Measurements from ENCODE around the gene CAPN3.

The CAPN3 gene

DNA sequence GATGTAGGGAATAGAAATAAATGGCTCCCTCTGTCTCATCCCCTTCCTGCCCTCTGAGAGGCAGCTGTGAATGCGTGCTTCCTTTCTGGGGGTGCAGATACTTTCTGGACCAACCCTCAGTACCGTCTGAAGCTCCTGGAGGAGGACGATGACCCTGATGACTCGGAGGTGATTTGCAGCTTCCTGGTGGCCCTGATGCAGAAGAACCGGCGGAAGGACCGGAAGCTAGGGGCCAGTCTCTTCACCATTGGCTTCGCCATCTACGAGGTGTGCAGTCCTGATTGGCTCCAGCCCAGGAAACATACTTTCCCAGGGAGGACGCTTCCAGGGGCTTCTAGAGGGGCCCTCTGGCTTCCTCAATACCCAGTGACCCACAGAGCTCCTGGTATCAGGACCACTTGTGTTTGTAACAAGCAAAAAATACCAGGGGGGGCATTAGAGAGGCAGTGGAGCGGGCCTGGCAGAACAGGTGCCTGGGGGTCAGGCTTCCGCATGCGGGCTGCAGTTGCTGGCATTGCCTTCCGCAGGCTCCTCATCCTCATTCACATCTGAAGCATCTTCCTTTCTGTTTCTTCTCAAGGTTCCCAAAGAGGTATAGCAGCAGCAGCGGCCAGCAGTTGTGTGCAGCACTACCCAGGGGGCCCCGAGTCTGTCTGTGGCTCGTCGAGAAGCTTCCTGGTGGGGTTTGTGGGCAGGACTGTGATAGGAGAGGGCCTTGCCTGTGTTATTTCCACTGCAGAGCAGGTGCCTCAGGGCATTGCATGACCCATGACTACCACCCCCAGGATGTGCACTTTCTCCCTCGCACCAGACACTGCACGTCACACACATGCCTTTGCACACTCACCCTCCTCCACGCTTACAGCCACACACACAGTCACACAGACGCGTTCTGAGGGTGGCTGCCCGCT lies 42.5 kb downstream of the CAPN3 start:
- DNase-seq = no peak

DNA sequence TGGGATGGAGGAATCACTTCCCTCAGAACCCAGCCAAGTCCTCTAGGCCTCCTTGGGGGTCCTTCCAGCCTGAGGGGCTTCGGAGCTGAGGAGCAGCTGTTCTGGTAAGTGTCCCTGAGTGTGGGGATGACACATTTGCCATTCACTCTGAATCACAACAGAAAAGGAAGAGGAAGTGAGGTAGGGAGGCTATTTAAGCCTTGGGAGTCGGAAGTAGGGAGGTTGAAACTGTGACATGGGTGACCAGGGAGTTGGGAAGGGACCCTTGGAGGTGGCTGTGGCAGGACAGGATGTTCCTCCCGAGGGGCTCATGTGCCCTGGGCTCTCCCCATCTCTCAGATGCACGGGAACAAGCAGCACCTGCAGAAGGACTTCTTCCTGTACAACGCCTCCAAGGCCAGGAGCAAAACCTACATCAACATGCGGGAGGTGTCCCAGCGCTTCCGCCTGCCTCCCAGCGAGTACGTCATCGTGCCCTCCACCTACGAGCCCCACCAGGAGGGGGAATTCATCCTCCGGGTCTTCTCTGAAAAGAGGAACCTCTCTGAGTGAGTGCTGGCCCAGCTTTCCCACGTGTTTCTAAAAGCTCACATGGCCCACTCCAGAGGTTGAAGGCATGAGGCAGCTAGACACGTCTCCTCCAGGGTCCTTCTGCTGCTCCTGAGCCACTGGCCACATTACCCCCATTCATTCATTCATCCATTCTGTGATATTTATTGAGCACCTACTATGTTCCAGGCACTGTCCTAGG lies 43.3 kb downstream of the CAPN3 start:
- DNase-seq = no peak

DNA sequence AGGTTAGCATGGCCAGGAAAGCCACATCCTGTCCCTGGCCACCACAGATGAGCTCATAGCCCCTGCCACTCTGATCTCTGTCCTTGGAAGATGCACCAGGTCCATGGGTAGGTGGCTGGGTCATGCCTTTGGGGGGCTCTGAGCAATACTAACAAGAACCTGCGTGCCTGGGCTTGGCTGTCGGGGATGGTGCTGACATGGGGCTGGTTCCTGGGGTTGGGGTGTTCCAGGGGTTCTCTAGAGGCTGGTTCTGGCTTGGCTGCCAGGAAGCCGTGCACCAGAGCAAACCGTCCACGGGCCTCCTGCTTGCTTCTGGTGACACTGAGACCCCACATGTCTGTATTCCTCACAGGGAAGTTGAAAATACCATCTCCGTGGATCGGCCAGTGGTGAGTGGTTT lies 44.1 kb downstream of the CAPN3 start:
- no peak for DNase-seq

DNA sequence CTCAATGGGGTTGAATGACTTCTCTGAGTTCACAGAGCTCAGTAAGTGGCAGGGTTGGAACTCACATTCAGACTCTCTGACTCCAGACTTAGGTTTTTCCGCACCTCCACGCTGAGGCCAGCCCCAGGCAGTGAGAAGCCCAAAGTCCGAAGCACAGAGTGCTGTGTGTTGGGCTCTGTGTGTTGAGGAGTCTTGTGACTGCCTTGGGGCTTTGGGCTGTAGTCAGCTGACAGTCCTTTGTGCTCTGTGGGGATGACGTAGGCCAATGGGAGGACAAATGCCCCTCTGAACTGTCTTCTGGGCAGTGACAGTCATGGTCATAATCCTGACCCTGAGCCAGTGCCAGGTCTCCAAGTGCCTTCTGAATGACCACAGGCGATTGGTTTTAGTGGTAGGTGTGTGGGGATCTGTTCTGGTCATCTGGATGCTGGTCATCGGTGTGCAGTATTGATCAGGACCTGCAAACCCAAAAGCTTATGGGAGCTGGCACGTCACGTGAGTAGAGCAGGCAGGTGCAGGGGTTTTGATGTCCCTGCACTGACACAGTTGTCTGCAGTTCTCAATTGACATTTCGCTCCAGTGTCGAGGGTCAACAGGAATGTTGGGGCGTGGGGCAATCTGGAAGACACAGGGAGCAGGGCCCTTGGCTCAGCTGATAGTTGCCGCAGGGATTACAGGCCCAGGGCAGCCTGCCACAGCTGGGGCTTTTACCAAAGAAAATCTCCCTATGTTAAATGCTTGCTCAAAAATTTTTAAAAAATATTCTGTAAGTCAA lies 45.3 kb downstream of the CAPN3 start:
- peak; percentile 90 for DNase-seq

DNA sequence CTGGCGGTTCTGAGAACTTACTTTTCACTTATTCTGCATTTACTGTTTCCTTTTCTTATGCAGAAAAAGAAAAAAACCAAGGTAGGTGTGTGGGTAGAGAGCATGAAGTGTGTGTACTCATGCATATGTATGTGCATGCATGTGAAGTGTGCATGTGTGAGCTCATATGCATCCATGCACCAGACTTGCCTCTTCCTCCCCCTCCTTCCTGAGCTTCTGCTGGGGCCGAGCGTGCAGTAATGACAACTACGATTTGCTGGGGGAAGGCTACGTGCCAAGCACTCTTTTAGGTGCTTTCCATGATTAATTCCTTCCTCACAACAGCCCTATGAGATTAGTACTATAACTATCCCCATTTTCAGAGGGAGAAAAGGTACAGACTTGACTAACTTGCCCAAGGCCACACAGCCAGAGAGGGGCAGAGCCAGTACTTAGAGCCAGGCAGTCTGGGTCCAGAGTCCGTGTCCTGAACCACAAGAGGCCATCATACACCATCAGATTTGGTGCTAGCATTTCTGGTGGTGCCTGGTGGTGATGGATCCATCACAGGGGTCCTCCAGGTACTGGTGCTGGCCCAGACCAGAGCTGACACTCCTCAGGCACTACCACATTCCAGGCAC lies 46.7 kb downstream of the CAPN3 start:
- DNase-seq = no peak

DNA sequence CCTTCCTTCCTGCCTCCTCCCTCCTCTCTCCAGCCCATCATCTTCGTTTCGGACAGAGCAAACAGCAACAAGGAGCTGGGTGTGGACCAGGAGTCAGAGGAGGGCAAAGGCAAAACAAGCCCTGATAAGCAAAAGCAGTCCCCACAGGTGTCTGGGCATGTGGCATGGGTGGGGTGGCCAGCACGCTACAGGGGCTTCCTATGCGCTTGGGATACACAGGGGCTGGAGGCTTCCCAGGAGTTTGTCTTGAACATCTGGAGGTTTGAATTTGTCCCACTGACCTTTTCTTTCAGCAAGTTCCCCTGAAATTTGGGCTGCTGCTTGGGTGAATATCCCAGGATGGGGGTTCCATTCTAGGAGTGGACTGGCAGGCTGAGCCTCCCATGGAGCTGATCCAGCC lies 48.9 kb downstream of the CAPN3 start:
- DNase-seq = no peak

DNA sequence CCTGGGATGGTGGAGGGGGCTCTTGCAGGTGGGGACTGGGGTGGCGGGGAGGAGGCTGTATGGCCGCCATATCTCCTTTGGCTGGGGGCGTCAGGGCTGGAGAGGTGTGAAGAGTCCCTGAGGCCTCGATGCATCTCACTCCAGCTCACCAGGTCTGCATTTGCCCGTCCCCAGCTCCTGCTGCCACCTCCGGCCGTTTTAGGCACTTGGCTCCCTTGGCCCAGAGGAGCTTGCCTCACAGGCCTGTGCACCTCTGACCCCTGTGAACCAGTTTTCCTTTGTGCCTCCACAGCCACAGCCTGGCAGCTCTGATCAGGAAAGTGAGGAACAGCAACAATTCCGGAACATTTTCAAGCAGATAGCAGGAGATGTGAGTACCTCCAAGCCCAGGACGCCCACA lies 49.7 kb downstream of the CAPN3 start:
- DNase-seq = no peak

DNA sequence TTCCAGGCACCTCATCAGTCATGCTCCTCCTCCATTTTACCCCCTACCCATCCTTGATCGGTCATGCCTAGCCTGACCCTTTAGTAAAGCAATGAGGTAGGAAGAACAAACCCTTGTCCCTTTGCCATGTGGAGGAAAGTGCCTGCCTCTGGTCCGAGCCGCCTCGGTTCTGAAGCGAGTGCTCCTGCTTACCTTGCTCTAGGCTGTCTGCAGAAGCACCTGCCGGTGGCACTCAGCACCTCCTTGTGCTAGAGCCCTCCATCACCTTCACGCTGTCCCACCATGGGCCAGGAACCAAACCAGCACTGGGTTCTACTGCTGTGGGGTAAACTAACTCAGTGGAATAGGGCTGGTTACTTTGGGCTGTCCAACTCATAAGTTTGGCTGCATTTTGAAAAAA lies 52.6 kb downstream of the CAPN3 start:
- no peak for DNase-seq

DNA sequence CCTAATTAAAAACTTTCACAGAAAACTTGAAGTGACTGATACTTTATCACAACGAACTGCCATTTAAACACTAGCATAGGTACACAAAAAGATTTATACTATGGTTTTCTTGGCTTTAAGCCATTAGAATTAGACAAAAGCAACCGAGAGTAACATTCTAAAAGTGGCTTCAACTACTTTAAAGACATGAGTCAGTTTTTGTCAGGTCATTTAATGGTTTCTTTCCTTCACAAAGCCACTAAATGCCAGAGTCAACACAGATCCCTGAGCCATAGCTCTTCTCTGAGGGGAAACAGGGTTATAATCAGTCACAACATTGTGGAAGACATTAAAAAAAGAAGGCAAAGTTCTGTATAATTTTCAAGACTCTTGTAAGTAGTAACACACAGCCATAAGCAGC lies 54.6 kb downstream of the CAPN3 start:
- DNase-seq = no peak

DNA sequence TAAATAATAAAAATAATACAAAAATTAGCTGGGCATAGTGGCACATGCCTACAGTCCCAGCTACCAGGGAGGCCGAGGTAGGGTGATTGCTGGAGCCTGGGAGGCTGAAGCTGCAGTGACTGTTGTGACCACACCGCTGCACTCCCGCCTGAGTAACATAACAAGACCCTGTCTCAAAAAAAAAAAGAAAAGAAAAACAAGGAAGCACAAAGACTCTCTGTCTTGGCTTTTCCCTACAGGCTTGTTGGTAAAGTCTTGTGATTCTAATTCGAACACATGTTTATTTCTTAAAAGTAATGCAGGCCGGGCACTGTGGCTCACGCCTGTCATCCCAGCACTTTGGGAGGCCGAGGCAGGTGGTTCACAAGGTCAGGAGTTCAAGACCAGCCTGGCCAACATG lies 60.1 kb downstream of the CAPN3 start:
- DNase-seq = no peak

DNA sequence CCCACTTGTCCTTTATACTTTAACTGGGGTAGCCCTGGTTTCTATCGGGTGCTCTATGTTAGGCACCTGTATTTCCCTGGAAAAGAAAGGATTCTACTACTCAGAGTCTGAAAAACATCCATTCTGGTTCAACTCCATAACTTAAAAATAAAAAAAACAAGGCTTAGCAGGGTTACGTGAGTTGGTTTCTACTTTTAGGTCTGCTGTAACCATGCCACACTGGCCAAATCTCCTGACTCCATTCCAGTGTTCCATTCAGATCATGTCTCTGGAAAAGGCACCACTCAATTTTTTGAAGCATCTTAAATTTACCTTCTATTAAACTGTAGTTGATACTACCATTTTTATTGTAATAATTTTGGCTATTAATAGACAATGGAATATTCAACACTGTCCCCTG lies 62.1 kb downstream of the CAPN3 start:
- DNase-seq = no peak

DNA sequence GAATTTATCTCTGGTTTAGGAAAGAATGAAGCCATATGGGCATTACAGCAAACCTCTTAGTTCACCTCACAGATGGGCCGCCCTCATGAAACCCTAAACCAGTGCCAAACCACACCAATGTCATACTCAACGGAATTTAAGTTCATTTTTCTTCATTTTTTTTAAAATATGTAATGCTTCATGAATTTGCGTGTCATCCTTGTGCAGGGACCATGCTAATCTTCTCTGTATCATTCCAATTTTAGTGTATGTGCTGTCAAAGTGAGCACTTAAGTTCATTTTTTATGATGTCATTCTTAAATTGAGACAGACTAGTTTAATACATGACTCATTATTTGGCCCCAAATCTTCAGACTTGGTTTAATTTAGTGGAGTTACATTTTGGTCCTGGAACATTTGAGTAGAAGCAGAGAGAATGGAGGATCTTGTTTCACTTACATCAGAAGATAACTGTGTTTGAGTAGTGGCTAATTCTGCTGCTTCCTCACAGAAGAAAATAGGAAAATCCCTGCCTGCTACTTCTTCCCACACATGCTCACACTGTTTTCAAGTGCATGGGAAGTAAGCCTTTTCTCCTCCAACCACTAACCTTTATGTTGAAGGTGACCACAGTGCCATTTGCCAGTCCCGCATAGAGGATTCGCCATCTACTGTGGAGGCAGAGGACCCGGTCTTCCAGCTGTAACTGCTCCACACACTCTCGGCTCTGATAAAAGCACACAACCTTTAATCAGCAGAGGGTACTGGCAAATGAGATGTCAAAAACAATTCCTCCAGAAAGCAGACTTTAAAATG lies 68.3 kb downstream of the CAPN3 start:
- DNase-seq = no peak

DNA sequence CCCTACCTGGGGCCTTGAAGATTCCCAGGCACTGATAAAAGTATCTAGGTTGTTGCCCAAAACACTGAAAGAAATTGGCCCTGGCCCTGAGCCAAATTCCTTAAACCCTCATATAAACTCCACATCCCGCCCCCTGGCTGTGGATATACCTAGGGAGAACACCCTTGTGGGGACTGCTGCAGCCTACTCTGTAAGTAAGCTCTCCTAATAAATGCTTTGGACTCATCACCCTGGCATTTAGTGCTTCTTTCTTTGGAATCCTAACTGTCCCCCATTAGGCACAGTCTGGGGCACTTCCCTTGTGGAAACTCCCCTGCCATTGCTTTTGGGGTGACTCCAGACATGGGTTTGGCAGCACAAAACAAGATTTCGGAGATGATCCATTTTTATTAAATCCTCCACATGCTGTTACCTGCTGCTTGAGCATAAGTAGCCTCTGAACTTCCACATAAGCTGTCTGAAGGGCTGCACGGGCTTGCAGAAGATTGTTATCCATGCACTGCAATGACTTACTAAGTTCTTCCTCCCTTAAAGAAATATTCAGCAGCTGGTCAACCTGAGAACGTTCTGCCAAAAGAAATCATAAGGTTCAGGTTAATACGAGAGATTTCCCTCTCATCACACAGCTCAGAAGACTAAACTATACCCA lies 85.2 kb downstream of the CAPN3 start:
- DNase-seq = no peak

DNA sequence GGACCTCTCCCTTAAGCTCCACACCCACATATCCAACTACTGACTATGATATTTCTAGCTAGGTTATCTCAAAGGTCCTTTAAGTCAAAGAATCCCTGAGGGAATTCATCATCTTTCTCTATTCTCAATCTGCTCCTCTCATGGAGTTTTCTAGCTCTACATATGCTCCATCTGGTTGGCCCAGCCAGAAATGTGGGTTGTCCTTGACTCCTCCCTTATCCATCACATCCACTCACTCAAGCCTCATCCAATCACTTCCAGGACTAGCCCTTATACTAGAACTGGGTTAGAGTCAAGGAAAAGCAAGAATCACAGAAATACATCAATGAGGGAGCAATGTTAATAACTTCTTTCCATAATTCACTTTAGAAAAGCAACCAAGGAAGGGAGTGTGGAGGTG lies 86.2 kb downstream of the CAPN3 start:
- no peak for DNase-seq

DNA sequence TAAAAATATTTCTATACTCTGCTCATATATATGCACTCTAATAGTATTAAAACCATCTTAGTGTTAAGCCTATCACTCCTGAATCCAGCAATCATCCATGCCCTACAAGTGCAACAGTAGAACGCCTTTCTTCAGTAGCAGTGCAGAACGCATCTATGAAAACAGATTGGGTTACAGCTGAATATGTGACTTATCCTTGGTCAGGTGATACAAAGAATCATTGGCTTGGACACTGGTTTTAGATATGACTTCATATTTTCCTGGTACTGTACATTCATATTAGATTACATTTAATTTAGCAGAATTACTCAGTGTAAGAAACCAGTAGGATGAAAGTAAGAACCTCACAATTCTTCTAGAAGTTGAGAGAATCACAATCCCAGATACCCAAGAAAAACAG lies 88.3 kb downstream of the CAPN3 start:
- DNase-seq = no peak

DNA sequence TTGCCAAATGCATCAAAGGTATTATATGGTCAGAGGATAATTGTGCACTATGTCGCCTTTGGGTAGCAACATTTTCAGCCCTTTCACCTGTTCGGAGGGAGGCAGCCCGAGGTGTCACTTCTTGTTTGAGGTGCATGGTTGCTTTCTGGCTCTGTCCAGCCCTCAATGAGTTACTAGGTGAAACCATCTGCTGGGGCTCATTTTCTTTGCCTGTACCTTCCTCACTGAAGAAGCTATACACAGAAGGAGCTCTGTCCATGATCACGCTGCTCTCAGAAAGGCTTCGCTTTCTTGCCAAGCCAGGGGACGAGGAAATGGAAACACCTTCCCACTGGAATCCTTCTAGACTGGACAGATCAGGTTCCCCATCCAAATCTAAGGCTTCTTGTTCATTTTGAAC lies 89.0 kb downstream of the CAPN3 start:
- no peak for DNase-seq

DNA sequence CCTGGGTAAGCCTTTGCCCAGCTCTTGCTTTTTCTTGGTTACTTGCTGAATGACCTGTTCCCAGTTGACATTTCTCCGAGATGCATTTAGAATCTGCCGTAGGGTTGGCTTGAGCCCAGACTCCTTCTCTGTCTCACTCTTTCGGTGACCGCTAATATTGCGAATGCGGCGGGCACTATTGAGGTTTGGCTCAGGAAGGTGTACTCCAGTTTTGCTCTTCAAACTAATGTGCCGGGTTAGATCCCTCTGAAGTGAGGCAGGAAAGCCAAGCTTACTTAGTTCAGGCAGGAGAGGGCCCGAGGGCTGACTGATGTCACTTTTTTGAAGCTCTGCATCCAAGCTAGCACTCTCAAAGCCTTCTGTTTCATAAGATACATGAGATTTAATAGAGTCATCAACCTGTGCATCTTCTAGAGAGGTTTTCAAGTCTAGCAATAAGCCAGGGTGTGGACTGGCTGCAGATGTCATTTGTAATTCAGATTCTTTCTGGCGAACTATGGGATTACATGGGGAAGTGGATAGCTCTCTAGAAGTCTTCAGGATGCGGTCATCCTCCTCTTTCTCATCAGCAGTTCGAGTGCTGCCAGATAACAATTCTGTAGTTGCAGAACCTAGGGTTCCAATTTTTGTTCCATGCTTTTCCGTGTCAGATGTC lies 90.6 kb downstream of the CAPN3 start:
- no peak for DNase-seq

DNA sequence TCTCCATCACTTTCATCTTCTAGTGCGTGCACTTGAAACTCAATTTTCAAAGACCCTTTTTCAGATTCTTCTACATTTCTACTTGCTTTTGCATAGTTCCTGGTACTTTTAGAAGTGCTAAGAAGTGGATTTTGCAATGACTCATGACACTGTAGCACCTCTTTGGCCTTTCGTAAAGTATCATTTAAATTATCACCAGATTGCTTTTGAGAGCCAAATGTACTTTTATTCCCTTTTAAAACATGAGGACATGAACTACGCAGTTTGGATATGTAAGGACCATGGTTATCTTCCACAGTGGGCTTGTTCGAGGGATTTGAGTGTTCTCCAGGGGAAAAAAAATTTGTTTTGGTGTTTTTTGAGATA lies 91.1 kb downstream of the CAPN3 start:
- DNase-seq = no peak

DNA sequence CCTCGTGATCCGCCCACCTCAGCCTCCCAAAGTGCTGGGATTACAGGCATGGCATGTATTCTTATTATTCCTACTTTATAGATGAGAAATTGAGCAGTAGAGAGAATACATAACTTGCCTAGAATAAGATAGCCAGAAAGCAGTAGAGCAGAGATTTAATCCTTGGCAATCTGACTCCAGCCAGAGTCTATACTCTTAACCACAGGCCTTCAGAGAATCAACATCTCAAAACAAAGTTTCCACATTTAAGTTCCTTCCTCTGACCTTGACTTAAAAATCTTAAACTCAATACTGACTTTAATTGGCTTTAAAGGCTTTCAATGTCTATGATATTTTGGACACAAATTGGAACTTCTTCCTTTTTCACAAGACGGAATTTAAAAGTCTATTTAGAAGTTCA lies 94.5 kb downstream of the CAPN3 start:
- no peak for DNase-seq

DNA sequence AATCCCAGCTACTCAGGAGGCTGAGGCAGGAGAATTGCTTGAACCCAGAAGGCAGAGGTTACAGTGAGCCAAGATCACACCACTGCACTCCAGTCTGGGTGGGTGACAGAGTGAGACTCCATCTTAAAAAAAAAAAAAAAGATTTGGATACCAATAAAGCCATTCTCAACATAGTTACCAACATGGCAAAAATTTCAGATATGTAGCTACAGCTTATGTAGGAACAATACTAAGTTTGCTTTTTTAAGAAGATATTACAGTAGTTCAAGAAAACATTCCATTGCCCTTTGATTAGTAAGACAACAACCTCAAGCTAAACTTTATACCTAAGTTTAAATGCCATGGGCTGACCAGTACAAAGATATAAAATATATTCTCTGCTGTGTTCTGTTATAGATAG lies 97.2 kb downstream of the CAPN3 start:
- no peak for DNase-seq

DNA sequence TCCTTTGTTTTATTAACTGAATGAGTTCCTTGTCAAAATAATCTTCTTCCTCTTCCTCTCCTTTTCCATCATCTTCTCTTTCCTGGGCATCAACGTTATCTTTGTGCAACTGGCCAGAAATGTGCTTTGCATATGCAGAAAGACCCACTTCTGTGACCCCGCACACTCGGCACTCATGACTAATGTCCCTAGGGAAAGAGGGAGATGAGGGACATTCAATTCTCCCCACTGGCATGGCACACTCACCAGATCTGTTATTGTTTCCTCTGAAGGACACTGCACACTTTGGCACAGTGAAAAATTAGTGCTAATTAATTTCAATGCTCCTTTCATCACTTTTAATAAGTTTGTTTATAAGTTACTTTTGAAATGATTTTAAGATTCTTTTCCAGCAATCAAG lies 97.7 kb downstream of the CAPN3 start:
- DNase-seq = no peak

Measured in midbrain (tissue), 1 donor.